ENCODE measurements around the gene MNT.

The MNT gene

DNA sequence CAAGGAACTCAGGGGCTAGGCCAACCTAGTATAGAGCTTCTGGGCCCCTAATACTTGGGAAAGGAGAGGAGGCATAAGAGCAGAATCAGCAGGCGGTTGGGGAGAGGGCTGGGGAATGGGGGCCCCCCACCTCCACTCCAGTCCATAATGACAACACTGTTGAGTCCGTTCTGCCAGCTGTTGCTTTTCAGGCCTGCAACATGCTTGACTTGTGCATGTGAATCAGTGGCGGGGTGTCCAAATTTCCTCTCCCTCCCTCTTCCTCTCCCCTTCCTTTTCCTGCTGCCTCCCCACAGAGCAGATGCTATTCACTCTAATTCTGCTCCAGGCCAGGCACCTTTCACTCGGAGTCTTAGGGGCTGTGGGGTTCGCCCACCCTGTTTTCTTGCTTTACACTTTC is 31.8 kb downstream of the MNT start:
- Histone ChIP-seq H3K4me1 (ENCODE audit: low read length) (no peaks in the 10 kb centered on the region), H3K4me2 (ENCODE audit: low read length) (no peak overlapping the region), H4K20me1 (ENCODE audit: insufficient read depth, low read length) (no peaks in the 10 kb centered on the region), H3K79me2 (ENCODE audit: low read length) (no peaks in the 10 kb centered on the region), H3K27ac (ENCODE audit: low read length) (no peak overlapping the region), H3K36me3 (replicated peaks; ENCODE audit: low read depth, low read length) (no peaks in the 10 kb centered on the region), H3K9me3 (ENCODE audit: insufficient read depth, low read length) (no peaks in the 10 kb centered on the region), H3K4me3 (ENCODE audit: low read length) (no peak overlapping the region), H3K9ac (ENCODE audit: low read length) (no peak overlapping the region), H2AFZ (ENCODE audit: low read depth, low read length) (no peak overlapping the region), H3K27me3 (ENCODE audit: low read depth, low read length) (no peaks in the 10 kb centered on the region)
- TF ChIP-seq EZH2phosphoT487 (IDR thresholded peaks at IDR 0.05; ENCODE audit: low read depth) (no peak), CTCF (IDR thresholded peaks at IDR 0.05; ENCODE audit: low read depth, low read length) (no peak)

- Histone ChIP-seq H3K4me1 (ENCODE audit: low read length) (no peaks in the 10 kb centered on the region), H3K4me3 (ENCODE audit: low read length) (no peak overlapping the region), H3K27me3 (ENCODE audit: low read depth, low read length) (no peaks in the 10 kb centered on the region), H3K27ac (ENCODE audit: low read length) (no peak overlapping the region), H3K9ac (ENCODE audit: low read length) (no peak overlapping the region), H3K9me3 (ENCODE audit: insufficient read depth, low read length) (no peaks in the 10 kb centered on the region), H3K36me3 (replicated peaks; ENCODE audit: low read depth, low read length) (no peaks in the 10 kb centered on the region), H3K4me2 (ENCODE audit: low read length) (no peak overlapping the region), H3K79me2 (ENCODE audit: low read length) (no peaks in the 10 kb centered on the region), H4K20me1 (ENCODE audit: insufficient read depth, low read length) (no peaks in the 10 kb centered on the region), H2AFZ (ENCODE audit: low read depth, low read length) (no peak overlapping the region)
- TF ChIP-seq EZH2phosphoT487 (IDR thresholded peaks at IDR 0.05; ENCODE audit: low read depth) (no peak), CTCF (IDR thresholded peaks at IDR 0.05; ENCODE audit: low read depth, low read length) (no peak)
Measured at GRCh38 chr17:2368359-2368758, 32.5 kb downstream of the MNT start.

GRCh38 chr17:2366747-2367494 is 33.9 kb downstream of the MNT start:
- Histone ChIP-seq H3K9me3 (ENCODE audit: insufficient read depth, low read length) (no peaks in the 10 kb centered on the region), H3K36me3 (replicated peaks; ENCODE audit: low read depth, low read length) (no peaks in the 10 kb centered on the region), H2AFZ (ENCODE audit: low read depth, low read length) (no peak overlapping the region), H3K79me2 (ENCODE audit: low read length) (no peaks in the 10 kb centered on the region), H4K20me1 (ENCODE audit: insufficient read depth, low read length) (no peaks in the 10 kb centered on the region), H3K4me2 (ENCODE audit: low read length) (no peak overlapping the region), H3K4me1 (ENCODE audit: low read length) (no peaks in the 10 kb centered on the region), H3K9ac (ENCODE audit: low read length) (no peak overlapping the region), H3K27me3 (ENCODE audit: low read depth, low read length) (no peaks in the 10 kb centered on the region), H3K4me3 (ENCODE audit: low read length) (no peak overlapping the region), H3K27ac (ENCODE audit: low read length) (no peak overlapping the region)
- no peak for TF ChIP-seq CTCF (IDR thresholded peaks at IDR 0.05; ENCODE audit: low read depth, low read length)
- no peak for TF ChIP-seq EZH2phosphoT487 (IDR thresholded peaks at IDR 0.05; ENCODE audit: low read depth)

DNA sequence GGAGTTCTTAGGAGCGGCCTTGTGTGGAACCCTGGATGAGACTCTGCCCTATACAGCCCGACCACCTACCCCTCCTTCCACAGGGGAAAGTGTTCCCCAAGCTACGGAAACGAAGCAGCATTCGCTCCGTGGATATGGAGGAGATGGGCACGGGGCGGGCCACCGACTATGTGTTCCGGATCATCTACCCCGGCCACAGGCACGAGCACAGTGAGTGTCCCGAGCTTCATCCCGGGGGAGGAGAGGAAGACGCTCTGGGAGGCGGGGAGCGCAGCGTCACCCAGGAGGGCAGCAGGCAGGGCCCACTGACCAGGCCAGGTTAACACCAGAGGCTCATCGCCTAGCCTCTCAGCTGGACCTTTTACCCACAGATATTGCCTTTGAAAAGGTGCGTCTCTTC is 35.7 kb downstream of the MNT start:
- Histone ChIP-seq H3K4me1 (ENCODE audit: low read length) (no peaks in the 10 kb centered on the region), H3K4me2 (ENCODE audit: low read length) (no peak overlapping the region), H2AFZ (ENCODE audit: low read depth, low read length) (no peak overlapping the region), H4K20me1 (ENCODE audit: insufficient read depth, low read length) (no peaks in the 10 kb centered on the region), H3K79me2 (ENCODE audit: low read length) (no peaks in the 10 kb centered on the region), H3K9me3 (ENCODE audit: insufficient read depth, low read length) (no peaks in the 10 kb centered on the region), H3K27me3 (ENCODE audit: low read depth, low read length) (no peaks in the 10 kb centered on the region), H3K9ac (ENCODE audit: low read length) (no peak overlapping the region), H3K36me3 (replicated peaks; ENCODE audit: low read depth, low read length) (no peaks in the 10 kb centered on the region), H3K4me3 (ENCODE audit: low read length) (no peak overlapping the region), H3K27ac (ENCODE audit: low read length) (no peak overlapping the region)
- no peak for TF ChIP-seq CTCF (IDR thresholded peaks at IDR 0.05; ENCODE audit: low read depth, low read length)
- TF ChIP-seq EZH2phosphoT487 (IDR thresholded peaks at IDR 0.05; ENCODE audit: low read depth), result no peak
